Measurements from ENCODE around the gene FCHSD2. TPM values are rescaled to one million over a fixed set of nuclear protein-coding genes. Genes with fewer than 3 reads are reported as not detected.

Gene FCHSD2
- total RNA-seq, 2 donors from 2014 or later: 12.1 to 20.9 TPM

- H3K9me3 ChIP-seq: no peaks in the 10 kb centered on the region
- DNase-seq: no peak
- no peak overlapping the region for H3K9ac ChIP-seq (ENCODE audit: low read depth in 2 of 2, low read length in 2 of 2)
- peak overlapping the region; percentile 42 for H3K27ac ChIP-seq
- H3K27me3 ChIP-seq: no peaks in the 10 kb centered on the region
- intact Hi-C loops (cut with DNase I): no loop called here
- TF ChIP-seq CTCF (IDR thresholded peaks at IDR 0.05): no peak
- no peaks in the 10 kb centered on the region for H3K4me1 ChIP-seq
- no peak overlapping the region for H3K4me3 ChIP-seq
- no peaks in the 10 kb centered on the region for H3K36me3 ChIP-seq
These were observed 93.7 kb downstream of the FCHSD2 start for GRCh38 chr11:73048446-73048845.

- TF ChIP-seq CTCF (IDR thresholded peaks at IDR 0.05): no peak
- Histone ChIP-seq H3K4me3 (no peak overlapping the region), H3K9me3 (no peaks in the 10 kb centered on the region), H3K4me1 (no peaks in the 10 kb centered on the region), H3K36me3 (no peaks in the 10 kb centered on the region), H3K27me3 (no peaks in the 10 kb centered on the region), H3K27ac (peak overlapping the region; percentile 42), H3K9ac (ENCODE audit: low read depth in 2 of 2, low read length in 2 of 2) (no peak overlapping the region)
- no peak for DNase-seq
- intact Hi-C loops (cut with DNase I): no loop called here
These were observed 94.2 kb downstream of the FCHSD2 start for GRCh38 chr11:73047773-73048371.

- H3K4me1 ChIP-seq: no peaks in the 10 kb centered on the region
These were observed 102.1 kb downstream of the FCHSD2 start for GRCh38 chr11:73040046-73040445.

GRCh38 chr11:73034777-73035176, 107.3 kb downstream of the FCHSD2 start:
- H3K9me3 ChIP-seq: no peaks in the 10 kb centered on the region
- H3K4me1 ChIP-seq: no peaks in the 10 kb centered on the region
- no peaks in the 10 kb centered on the region for H3K36me3 ChIP-seq
- no peak for TF ChIP-seq CTCF (IDR thresholded peaks at IDR 0.05)
- no peak overlapping the region for H3K4me3 ChIP-seq
- no peak overlapping the region for H3K27ac ChIP-seq
- no peaks in the 10 kb centered on the region for H3K27me3 ChIP-seq
- no peak overlapping the region for H3K9ac ChIP-seq (ENCODE audit: low read depth in 2 of 2, low read length in 2 of 2)
- no peak for DNase-seq
- intact Hi-C loops (cut with DNase I): no loop called here

More at GRCh38 chr11:73040046-73040445, 102.1 kb downstream of the FCHSD2 start:
- Histone ChIP-seq H3K36me3 (no peaks in the 10 kb centered on the region), H3K27me3 (no peaks in the 10 kb centered on the region), H3K4me3 (no peak overlapping the region), H3K9ac (ENCODE audit: low read depth in 2 of 2, low read length in 2 of 2) (no peak overlapping the region), H3K9me3 (no peaks in the 10 kb centered on the region), H3K27ac (no peak overlapping the region)
- DNase-seq: no peak
- TF ChIP-seq CTCF (IDR thresholded peaks at IDR 0.05): no peak
- intact Hi-C loops (cut with DNase I): no loop called here

- Histone ChIP-seq H3K9ac (ENCODE audit: low read depth in 2 of 2, low read length in 2 of 2) (no peak overlapping the region), H3K4me1 (no peaks in the 10 kb centered on the region), H3K9me3 (no peaks in the 10 kb centered on the region), H3K27ac (no peak overlapping the region), H3K4me3 (no peak overlapping the region), H3K36me3 (no peaks in the 10 kb centered on the region), H3K27me3 (no peaks in the 10 kb centered on the region)
- intact Hi-C loops (cut with DNase I): no loop called here
- no peak for DNase-seq
- TF ChIP-seq CTCF (IDR thresholded peaks at IDR 0.05): no peak
These were observed 107.8 kb downstream of the FCHSD2 start for GRCh38 chr11:73034331-73034730.

Measured in colonic mucosa (tissue), 4 donors.